Bone marrow (tissue), 2 donors: ENCODE measurements around the gene KLC3.
"Not testable (repeated sequence)": the region's sequence is repeated elsewhere in the genome, so short reads cannot be mapped to it uniquely, and the experiment has no call there.

ENCODE experiments used
- DNase-seq, 2 donors: peaks; one replicate each; lab custom pipeline; 2025; lab: John Stamatoyannopoulos, UW

The KLC3 gene

DNA sequence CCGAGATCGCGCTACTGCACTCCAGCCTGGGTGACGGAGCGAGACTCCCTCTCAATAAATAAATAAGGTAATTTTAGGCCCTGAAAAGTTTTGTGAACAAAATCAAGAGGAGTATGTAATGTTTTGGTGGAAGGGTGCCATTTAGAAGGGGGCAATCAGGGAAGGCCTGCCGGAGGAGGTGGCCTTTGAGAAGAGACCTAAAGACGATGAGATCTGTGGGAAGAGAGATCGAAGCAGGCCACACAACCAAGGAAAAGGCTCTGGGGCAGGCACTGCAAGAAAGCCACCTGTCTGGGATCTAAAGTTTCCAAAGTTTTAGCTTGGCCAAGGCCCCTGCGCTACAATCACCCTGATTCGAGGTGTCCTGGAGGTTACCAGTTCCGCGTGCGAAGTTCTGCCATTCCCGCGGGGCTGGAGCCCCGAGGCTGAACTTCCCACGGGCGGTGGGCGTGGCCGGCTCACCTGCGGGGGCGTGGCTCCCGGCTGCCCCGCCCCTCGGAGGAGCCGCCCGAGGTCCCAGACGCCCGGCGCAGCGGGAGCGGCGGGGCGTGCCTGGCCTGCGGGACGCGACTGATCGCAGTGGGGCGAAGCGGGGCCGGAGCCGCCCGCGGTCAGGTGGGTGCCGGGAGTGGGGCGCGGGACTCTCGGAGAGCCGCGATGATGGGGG lies at the start of gene KLC3:
Gene KLC3, plus strand, starts transcription at position 519 of the 667 bp plus-strand sequence. CDS start 4,792 bp downstream, outside the sequence.
- DNase-seq = no peak

GRCh38 chr19:45291834-45292233 lies 48.7 kb upstream of the KLC3 start:
- no peak for DNase-seq

DNA sequence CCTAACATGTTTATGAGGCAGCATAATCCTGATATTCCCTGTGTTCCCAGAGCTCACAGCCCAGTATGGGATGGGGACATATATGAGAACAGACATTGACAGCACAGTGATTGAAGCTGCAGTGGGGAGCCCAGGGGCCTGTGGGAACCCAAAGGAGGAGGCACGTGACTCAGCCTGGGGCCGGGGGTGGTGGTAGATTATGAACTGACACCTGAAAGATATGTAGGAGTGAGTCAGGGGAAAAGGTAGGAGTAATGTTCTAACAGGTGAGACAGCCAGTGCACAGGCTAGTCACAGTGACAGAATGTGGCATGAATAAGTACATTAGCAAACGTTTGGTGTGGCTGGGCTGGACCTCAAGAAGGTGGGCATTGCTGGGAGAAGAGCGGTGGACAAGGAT lies 46.9 kb upstream of the KLC3 start:
- DNase-seq = no peak

GRCh38 chr19:45294291-45295029 lies 46.1 kb upstream of the KLC3 start:
- no peak for DNase-seq

DNA sequence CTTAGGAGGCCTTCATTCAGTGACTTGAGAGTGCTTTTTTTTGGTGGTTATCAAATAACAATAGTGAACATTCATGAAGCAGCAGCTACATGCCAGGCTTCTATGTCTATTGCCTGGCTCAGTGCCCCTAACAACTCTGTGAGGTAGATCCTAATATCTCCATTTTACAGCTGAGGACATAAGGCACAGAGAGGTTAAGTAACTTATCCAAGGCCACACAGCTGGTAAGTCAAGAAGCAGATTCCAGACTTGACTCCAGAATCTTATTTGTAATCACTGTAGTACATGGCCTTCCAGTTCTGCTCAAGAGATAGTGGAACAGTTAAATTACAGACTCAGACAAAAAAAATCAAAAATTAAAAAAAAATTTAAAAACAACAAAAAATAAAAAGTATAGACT lies 44.7 kb upstream of the KLC3 start:
- DNase-seq = no peak

- no peak for DNase-seq
Observed at GRCh38 chr19:45296355-45296754, 44.2 kb upstream of the KLC3 start.

GRCh38 chr19:45297674-45298073 lies 42.9 kb upstream of the KLC3 start:
- DNase-seq = no peak

GRCh38 chr19:45298264-45298663 lies 42.3 kb upstream of the KLC3 start:
- no peak for DNase-seq

GRCh38 chr19:45299719-45300118 lies 40.8 kb upstream of the KLC3 start:
- no peak for DNase-seq

GRCh38 chr19:45302416-45302815 lies 38.1 kb upstream of the KLC3 start:
- DNase-seq = no peak

GRCh38 chr19:45303269-45304060 lies 37.1 kb upstream of the KLC3 start:
- DNase-seq = no peak

GRCh38 chr19:45304141-45304926 lies 36.2 kb upstream of the KLC3 start:
- DNase-seq = no peak

DNA sequence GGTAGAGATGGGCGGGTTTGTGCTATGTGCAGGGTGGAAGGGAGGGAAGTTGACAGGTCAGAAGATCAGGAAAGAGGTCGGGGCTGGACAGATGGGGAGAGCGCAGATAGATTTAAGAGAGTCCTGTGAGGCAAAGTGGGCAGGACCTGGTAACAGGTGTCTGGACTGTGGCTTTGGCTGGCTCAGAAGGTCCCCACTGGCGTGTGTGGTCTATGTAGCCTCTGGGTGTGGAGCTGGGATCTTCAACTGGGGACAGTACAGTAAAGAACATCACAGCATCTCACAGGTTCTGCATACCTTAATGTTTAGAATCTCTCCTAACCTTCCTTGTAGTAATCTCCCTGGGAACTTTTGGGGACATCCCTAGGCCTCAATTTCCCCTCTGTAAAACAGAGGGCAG lies 35.5 kb upstream of the KLC3 start:
- no peak for DNase-seq

DNA sequence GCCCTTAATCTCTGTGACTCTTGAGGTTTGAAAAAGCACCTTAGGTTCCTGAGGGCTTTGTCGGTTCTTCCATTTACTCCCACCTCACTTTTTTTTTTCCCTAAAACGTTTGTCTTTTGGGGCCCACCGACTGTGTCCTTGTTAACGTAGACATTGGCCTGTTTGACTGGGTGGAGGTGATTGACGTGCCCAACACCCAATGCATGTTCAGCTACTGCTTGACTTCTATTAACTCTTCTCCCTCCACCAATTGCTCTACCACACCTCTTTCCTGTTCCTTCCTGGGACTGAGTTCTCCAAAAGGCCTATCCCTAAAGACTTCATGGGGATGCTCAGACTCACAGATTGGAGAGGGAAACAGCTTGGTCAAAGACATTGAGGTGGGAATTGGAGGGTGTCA lies 35.1 kb upstream of the KLC3 start:
- DNase-seq = no peak

- DNase-seq = no peak
Observed at GRCh38 chr19:45306040-45306439, 34.5 kb upstream of the KLC3 start.

GRCh38 chr19:45306518-45307027 lies 34.0 kb upstream of the KLC3 start:
- DNase-seq = no peak

DNA sequence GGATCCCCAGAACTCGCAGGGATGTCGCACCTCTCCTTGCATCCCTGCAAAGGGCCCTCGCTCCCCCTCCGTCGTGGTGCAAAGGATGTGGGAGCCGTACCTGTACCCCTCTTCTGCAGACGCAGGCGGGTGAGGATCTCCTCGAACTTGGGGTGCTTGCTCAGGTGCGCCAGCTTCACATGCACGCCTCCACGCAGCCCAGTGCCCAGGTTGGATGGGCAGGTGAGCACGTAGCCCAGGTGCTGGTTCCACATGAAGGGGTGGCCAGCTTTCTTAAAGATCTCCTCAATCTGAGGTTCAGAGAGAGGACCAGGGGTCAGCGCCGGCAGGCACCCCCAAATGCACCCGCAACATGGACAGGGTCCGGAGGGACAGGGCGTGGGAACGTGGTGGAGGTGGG lies 33.2 kb upstream of the KLC3 start:
- no peak for DNase-seq

GRCh38 chr19:45309322-45309721 lies 31.2 kb upstream of the KLC3 start:
- DNase-seq = not testable (repeated sequence)

DNA sequence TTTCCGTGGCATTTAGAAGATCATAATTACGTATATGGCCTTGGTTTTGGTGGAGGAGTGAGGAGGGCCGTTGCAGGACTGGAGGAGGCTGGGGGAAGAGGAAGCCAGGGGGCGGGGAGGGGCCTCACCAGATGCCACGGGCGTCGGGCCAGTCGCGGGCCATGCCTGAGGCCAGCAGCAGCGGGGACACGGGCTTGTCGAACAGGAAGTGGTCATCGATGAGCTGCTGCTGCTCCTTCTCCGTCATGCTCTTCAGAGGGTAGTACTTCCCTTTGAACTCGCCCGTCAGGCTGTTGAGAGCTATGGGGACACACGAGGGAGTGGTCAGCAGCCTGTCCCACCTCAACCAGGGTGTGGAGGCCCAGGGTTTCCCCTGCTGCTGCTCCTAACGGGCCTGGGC lies 28.9 kb upstream of the KLC3 start:
- no peak for DNase-seq

GRCh38 chr19:45312285-45312684 lies 28.3 kb upstream of the KLC3 start:
- not testable (repeated sequence) for DNase-seq

GRCh38 chr19:45314708-45315245 lies 25.8 kb upstream of the KLC3 start:
- no peak for DNase-seq

- DNase-seq = no peak
Observed at GRCh38 chr19:45315304-45315703, 25.2 kb upstream of the KLC3 start.
